Kidney capillary endothelial cell (primary cell): Measurements from ENCODE around the gene FAM120A.
"Not testable (repeated sequence)": the region's sequence is repeated elsewhere in the genome, so short reads cannot be mapped to it uniquely, and the experiment has no call there.

Experiments used
- DNase-seq: peaks from one replicate; pipeline ENCODE4 v3.0.0-alpha.2; 2018; ENCODE audit warnings: low spot score

Gene FAM120A, protein sequence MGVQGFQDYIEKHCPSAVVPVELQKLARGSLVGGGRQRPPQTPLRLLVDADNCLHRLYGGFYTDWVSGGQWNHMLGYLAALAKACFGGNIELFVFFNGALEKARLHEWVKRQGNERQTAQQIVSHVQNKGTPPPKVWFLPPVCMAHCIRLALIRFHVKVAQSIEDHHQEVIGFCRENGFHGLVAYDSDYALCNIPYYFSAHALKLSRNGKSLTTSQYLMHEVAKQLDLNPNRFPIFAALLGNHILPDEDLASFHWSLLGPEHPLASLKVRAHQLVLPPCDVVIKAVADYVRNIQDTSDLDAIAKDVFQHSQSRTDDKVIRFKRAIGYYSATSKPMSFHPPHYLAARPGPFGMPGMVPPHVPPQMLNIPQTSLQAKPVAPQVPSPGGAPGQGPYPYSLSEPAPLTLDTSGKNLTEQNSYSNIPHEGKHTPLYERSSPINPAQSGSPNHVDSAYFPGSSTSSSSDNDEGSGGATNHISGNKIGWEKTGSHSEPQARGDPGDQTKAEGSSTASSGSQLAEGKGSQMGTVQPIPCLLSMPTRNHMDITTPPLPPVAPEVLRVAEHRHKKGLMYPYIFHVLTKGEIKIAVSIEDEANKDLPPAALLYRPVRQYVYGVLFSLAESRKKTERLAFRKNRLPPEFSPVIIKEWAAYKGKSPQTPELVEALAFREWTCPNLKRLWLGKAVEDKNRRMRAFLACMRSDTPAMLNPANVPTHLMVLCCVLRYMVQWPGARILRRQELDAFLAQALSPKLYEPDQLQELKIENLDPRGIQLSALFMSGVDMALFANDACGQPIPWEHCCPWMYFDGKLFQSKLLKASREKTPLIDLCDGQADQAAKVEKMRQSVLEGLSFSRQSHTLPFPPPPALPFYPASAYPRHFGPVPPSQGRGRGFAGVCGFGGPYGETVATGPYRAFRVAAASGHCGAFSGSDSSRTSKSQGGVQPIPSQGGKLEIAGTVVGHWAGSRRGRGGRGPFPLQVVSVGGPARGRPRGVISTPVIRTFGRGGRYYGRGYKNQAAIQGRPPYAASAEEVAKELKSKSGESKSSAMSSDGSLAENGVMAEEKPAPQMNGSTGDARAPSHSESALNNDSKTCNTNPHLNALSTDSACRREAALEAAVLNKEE

DNA sequence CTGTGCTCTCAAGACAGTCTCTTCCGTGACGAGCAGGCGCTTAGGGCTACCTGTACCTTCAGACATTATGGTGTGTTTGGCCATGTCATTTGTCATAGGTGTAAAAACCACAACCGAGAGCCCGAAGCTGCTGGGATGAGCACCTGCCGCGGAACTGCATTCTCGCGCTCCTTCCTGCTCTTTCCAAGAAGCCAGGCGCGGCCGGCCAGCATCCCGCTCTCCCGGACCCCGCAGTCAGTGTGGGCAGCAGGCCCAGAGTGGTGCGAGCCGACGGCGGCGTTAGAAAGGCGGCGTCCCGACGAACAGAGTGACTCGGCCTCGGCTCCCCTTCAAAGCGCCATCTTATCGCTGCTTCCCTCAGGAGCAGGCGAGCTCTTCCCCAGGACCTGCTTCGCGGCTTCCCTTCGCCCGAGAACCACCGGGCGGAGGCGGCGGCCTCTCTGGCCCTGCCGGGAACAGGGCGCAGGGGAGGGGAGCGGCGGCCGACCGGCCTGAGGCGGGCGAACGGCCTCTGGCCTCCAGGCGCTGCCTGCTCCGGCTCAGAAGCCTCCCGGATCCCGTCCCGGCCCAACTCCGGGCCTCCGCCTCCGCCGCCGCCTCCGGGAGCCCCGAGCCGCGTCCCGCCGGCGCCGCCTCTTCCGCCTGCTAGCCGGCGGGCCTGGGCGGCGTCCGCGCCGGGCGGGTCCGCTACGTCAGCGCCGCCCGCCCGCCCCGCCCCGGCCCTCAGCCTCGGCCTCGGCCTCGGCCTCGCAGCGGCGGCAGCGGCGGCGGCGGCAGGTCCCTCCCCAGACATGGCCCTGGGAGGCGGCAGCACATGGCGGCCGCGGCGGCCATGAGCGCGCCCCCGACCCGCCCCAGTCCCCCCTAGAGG, at the start of gene FAM120A:
Gene FAM120A, plus strand, starts transcription at position 741 of the 871 bp plus-strand sequence. CDS start 231 bp downstream, outside the sequence.
- DNase-seq = peak; percentile 59

DNA sequence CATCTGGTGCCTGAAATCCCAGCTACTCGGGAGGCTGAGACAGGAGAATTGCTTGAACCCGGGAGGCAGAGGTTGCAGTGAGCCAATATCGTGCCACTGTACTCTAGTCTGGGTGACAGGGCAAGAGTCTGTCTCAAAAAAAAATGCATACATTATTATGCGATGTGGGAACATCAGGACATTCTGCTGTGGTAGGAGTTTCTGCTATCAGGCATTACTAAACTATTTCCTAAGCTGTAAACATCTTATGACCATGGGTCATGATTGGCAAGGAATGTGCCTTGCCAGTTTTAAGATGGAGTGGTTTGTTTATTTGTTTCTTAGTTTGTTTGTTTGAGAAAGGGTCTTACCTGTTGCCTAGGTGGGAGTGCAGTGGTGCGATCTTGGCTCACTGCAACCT, 45.1 kb upstream of the FAM120A start:
- no peak for DNase-seq

DNA sequence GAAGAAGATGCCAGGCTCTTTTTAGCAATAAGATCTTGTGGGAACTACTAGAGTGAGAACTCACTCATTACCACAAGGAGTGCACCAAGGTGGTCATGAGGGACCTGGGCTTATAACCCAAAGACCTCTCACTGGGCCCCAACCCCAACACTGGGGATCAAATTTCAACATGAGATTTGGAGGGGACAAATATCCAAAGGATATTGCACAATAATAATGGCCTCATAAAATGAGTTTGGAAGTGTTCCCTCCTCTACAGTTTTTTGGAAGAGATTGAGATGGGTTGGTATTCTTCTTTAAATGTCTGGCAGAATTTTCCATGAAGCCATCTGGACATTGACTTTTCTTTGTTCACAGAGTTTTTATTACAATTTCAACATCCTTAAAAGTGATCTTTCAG, 38.0 kb upstream of the FAM120A start:
- no peak for DNase-seq

DNA sequence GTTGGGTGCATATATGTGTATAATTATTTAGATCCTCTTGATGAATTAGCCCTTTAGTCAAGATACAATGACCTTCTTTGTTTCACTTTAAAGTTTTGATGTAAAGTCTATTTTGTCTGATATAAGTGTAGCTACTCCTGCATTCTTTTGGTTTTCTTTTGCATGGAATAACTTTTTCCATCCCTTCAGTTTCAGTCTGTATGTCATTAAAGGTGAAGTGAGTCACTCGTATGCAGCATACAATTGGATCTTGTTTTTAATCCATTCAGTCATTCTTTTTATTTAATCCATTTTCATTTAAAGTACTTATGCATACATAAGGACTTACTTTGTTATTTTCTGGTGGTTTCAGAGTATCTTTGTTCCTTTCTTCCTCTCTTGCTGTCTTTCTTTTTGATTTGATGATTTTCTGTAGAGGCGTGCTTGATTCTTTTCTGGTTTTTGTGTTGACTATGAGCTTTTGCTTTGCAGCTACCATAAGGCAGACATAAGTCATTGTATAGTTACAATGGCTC, 36.3 kb upstream of the FAM120A start:
- DNase-seq = no peak

DNA sequence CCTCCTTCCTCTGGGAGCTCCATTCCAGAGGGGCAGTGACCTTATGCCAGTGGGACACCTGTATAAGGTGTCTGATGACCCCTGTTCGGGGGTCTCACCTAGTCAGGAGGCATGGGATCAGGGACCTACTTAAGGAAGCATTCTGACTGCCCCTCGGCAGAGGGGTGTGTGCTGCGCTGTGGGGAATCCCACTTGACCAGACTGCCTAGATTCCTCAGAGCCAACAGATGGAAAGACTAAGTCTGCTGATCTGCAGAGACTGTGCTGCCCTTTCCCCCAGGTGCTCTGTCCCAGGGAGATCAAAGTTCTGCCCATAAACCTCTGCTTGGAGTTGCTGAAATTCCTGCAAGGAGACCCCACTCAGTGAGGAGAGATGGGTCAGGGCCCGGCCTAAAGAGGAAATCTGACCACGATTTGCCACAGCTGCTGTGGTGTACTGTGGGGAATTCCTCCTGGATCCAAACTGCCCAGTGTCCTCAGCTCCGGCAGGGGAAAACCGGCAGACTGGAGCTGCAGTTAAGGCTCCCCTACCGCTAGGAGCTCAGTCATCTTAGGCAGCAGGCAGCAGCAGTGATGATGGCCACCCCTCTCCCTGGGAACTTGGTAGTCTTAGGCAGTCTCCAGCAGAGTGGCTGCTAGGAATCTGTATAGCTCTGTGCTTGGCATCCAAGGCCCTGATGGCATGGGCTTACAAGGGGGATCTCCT, 34.8 kb upstream of the FAM120A start:
- DNase-seq = no peak

DNA sequence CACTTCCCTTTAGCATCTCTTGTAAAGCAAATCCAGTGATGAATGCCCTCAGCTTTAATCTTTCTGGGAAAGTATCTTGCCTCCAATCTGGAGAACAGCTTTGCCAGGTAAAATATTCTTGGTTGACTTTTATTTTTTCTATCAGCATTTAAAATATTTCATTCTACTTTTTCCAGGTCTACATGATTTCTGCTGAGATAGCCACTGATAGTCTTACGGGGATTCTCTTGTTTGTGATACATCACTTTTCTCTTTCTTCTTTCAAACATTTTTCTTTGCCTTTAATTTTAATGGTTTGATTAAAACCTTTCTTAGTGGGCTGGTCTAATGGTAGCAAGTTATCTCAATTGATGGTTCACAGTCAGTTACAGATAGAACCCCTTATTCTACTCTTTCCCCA, 33.9 kb upstream of the FAM120A start:
- DNase-seq = no peak

DNA sequence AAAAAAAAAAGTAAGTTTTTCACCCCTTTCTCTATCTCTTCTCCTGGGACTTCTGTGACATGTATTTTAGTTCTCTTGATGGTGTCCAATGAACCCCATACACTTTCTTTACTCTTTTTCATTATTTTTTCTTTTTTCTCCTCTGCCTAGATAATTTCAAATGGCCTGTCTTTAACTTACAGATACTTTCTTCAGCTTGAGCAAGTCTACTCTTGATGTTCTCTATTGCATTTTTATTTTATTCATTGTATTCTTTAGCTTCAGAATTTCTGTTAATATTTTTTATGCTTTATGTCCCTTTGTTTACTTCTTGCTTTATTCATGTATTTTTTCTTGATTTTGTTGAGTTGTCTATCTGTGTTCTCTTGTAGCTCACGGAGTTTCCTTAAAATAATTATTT, 32.5 kb upstream of the FAM120A start:
- DNase-seq = no peak

DNA sequence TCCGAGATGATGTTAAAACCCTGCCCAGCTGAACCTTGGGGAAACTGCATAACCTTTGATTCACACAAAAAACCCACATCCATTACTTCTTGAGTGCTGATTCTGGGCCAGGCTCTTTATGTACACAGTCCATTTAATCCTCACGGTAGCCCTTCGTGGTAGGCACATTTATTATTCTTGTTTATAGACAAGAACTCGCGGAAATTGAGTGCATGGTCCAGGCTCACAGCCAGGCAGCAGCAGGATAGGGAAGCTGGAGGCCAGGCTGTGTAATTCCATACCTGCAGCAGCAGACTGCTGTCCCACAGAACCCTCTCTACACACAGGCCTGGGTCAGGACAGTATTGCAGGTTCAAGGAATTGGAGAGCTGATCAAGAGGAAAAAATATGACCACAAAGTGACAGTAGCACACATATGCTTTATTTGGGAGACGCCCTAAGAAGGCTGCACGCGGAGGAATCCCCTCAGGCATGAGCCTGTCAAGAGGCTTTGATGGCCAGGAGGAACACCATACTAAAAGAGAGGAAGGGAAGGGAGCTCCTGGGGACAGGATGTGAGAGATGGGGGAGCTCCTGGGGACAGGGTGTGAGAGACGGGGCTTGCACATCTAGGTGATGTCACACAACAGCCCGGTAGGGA, 28.4 kb upstream of the FAM120A start:
- no peak for DNase-seq

DNA sequence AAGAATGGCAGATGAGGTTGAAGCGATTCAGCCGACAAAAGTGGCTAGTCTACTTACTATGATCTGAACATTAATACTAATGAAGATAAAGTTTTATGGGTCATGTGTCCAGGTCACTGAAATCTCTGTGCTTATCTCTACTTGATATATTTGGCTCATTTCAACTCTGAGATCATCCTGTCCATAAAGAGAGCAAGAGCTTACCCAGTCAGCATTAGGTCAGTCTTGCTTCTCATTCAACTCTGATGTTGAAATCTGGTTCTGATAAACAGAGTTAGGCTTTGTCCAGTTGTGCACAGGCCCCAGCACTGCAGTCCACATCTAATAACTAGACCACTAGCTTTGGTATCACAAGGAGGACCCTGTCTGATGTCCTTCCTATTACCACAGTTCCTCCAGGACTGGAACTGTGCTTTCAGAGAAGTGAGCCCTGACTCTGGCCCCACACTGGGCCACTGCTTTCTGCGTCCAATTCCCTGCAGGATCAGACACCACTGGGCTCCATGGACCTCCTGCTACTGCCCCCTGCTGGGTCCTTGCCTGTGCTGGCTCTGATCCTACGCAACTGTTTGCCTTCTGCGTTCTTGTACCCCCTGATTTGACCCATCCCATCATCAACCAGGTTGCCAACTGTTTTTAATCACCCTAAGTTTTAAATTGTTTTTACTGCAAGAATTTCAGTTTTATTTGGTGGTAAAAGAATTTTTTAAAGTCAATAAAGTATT, 23.7 kb upstream of the FAM120A start:
- no peak for DNase-seq

DNA sequence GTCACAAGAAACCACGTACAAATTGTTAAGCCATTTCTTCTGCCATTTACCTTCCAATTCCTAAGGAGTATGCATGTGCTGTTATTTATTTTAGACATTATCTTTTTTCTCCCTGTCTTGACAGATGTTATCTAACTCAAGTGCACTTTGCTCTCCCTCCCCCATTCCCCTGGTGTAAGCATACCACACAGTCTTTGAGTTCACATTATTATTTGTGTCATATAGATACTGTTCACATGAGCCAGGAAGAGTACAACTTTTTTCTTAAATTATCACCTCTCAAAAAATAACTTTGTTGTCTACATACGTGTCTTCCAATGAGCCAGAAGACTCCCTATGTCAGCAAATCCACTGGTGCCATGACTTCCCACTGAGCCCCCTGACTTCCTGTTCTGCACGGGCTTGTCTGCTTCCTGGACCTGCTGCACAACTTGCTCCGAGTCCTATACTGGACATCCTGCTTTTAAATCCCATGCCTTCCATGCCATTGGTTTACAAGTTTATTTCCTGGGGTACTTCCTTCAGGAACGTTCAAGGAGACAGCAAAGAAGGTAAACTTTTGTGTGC, 19.9 kb upstream of the FAM120A start:
- peak; percentile 32 for DNase-seq

DNA sequence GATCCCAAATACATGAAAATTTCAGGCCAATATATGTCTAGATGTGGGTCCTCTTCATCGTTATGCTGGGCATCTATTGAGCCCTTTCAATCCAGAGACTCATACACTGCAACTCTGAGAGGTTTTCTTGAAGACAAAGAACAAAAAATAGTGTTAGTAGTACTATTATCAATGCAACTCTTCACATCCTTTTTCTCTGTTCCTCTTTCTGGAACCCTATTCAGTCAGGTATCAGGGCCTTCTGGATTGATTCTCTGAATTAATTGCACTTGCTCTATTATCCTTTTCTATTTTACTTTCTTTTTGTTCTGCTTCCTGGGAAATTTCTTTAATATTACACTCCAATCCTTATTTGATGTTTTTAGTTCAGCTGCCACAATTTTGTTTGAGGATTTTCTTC, 18.5 kb upstream of the FAM120A start:
- no peak for DNase-seq

DNA sequence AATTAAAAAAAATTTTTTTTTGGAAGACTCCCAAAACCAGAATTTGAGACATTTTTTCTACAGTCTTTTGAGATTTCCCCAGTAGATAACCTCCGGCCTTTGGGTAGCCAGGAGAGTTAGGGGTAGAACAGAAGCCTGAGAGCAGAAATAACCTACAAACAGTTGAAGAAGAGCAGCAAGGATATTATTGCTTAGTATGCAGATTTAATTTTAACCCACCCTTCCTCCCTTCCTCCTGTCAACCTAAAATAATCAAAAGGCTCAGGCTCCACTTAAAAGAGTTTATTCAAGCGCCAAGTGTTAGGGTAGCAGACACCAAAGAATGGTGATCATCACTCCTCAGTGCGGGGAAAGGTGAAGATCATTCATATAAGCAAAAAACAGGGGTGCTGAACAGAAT, 17.4 kb upstream of the FAM120A start:
- no peak for DNase-seq

DNA sequence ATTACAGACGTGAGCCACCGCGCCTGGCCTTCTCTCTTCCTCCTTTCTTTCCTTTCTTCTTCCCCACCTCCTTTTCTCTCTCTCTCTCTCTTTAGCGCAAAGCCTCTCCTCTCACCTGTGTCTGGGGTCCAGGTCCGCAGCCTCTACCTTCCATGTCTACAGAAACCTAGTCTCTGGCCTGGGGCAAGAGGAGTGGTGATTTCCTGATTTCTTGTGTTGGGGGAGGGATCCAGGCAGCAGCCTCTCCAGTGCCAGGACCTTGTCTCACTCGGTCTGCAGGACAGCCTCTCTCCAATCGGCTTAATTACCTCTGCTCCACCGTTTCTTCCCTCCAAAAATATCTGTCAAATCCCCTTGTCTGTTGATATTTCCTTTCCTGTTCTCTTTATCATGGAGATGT, 16.1 kb upstream of the FAM120A start:
- DNase-seq = no peak

DNA sequence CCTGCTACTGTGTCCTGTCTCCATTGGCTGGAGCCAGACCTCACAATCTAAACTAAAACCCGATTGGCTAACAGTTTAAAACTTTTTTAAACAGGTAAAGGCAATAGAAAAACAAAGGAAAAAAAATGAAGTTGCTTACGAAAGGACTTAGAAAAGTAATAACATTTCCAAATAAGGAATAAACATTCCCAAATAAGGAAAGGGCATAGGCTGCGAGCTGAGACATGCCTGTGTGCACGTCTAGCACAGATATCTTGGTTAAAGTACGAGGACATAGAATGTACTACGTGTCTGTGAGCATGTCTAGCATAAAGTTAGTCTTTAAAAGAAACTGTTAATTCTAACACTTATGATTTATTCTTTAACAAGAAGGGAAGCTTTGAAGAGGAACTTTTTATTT, 15.3 kb upstream of the FAM120A start:
- DNase-seq = no peak

DNA sequence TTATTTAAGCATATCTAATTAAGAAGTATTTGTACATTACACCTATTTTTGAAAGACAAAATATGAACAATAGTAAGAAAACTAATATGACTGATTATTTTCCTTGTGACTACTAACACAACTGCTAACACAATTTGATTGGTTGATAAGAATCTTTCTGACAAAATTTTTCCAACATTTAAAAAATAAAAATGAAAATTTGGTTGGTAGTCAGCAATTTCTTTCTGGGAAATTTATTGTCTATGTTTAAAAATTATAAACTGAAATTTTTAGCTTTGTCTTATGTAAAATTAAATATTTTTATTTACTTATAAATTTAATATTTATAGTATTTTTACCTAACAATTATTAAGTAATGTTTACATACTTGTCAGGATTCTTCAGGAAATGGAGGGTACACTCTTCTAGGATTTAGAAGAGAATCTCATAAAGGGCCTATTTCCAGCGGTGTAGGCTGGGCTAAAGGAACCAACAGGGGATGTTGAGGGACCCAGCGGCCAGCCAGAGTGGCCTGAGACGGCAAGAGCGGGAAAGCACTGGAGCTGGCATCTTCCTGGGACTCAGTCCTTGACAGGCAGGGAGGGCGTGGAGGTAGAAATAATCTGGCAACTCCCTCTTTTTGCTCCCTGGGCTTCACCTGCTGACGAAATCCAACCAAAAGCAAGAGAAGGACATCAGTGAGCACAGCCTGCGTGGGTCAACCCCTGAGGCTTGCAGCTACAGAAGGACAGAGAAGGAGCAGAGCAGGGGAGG, 14.7 kb upstream of the FAM120A start:
- DNase-seq = no peak

DNA sequence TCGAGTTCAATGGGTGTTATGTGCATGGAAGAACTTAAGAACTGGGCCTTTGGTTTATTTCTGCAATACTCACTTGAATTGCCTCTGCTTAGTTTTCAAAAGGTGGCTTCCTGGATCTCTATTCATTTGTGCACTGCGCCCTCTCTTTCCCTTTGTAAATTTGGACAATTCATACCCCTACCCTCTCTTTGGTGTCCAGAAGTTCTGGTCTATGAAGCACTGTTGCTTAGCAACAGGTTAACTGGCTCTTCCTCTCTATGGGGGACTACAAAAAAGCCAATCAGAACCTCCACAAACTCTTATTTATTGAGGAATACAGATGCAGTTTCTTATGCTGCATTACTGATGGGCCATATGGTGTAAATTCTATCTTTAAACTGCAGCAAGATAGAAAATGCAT, 13.5 kb upstream of the FAM120A start:
- DNase-seq = no peak

DNA sequence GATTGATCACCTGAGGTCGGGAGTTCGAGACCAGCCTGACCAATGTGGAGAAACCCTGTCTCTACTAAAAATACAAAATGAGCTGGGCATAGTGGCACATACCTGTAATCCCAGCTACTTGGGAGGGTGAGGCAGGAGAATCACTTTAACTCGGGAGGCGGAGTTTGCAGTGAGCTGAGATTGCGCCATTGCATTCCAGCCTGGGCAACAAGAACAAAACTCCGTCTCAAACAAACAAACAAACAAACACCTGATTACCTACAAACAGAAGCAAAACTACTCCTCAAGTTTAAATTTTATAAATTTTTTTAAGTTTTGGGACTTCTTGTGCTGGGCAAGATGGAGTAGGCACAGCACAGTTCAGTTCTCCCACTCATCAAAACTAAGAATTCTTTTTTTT, 12.2 kb upstream of the FAM120A start:
- not testable (repeated sequence) for DNase-seq

DNA sequence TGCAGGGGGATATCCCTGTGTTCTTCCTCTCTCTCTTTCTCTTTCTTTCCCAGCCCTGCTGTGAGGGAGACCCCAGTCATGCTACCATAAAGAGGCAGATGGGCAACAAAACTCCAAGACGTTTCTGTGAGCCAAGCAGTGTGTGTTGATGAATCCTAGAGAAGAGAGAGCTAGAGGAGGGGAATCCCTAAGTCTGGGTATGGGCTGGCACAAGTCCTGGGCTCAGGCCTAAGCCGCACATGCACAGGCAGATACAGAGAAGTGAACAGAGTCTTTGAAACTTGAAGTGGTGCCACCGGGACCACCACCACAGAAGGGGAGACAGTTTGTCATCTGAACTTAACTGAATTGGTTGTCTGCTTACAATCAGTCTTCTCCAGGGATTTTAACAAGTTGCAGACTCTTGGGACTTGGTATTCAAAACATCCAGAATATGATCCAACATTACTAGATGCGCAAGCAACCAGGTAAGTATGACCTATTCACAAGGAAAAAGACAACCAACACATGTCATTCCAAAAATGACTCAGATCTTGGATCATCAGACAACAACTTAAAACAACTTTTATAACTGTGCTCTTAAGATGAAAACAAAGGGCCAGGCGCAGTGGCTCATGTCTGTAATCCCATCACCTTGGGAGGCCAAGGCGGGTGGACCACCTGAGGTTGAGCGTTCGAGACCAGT, 10.4 kb upstream of the FAM120A start:
- DNase-seq = no peak
